Cortex of kidney (tissue), 1 donor: ENCODE data around the gene CCRL2.
"Not testable (repeated sequence)": the region's sequence is repeated elsewhere in the genome, so short reads cannot be mapped to it uniquely, and the experiment has no call there.

Experiments used
- DNase-seq: peaks from one replicate; lab custom pipeline; 2025; lab: John Stamatoyannopoulos, UW

The CCRL2 gene

GRCh38 chr3:46429250-46429649 is 22.2 kb downstream of the CCRL2 start:
- DNase-seq = no peak

GRCh38 chr3:46429671-46430070 is 22.6 kb downstream of the CCRL2 start:
- no peak for DNase-seq

DNA sequence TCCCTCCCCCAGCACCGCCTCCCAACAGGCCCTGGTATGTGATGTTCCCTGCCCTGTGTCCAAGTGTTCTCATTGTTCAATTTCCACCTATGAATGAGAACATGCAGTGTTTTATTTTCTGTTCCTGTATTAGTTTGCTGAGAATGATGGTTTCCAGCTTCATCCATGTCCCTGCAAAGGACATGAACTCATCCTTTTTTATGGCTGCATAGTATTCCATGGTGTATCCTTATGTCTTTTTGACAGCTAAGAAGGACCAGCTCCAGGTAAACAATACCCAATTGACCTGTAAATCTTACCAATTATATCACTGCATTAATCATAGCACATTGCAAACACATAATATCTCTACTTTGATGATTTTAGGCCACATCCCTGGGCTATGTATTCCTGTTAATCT is 23.8 kb downstream of the CCRL2 start:
- not testable (repeated sequence) for DNase-seq

GRCh38 chr3:46431905-46432304 is 24.8 kb downstream of the CCRL2 start:
- DNase-seq = not testable (repeated sequence)

DNA sequence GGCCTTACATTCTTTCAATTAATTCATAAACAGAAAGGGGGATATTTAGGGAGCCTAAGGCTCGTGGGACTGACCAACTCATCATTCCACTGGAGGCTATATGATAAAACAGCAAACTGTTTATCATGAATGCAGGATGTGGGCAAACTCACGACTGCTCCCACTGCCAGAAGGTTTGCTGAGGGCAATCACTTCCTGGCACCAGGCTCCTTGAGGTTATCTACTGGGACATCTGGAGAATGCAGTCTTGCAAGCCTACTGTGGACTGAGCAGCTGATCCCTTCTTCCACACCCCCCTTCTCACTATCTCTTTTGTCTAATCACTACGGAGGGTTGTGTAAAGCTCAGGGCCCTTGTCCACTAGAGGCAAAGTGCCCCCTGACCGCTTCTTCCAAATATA is 26.1 kb downstream of the CCRL2 start:
- not testable (repeated sequence) for DNase-seq

- DNase-seq = no peak
Observed at GRCh38 chr3:46433841-46434240, 26.8 kb downstream of the CCRL2 start.

DNA sequence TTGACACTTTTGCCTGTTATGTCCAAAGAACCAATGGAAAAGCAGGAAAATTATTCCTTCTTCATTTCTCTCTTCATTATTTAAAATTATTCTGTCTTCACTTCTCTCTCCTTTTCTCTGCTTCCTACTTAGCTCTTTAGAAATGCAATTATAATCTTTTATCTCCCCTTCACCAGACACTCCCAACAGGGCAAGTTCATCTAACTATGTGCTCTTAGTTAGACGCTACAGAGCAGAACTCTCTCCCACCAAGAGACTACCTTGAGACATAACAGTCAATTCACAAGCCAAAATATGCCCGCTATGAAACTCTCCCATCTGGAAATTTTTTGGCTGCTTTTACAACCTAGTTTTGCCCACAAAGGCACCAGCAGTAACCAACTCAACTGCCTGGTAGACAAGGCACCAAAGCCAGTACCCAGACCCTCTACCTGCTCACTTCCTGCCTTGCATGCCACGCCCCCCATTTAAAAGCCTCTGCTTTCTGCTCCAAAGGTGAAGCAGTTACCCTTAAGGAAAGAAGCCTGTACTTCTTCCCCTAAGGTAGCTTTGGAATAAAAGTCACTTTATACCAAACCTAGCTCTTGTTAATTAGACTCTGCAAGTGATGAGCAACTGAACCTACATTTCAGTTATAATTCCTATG is 28.1 kb downstream of the CCRL2 start:
- DNase-seq = no peak

- no peak for DNase-seq
Observed at GRCh38 chr3:46438831-46439230, 31.8 kb downstream of the CCRL2 start.

- DNase-seq = no peak
Observed at GRCh38 chr3:46440531-46441294, 33.7 kb downstream of the CCRL2 start.

DNA sequence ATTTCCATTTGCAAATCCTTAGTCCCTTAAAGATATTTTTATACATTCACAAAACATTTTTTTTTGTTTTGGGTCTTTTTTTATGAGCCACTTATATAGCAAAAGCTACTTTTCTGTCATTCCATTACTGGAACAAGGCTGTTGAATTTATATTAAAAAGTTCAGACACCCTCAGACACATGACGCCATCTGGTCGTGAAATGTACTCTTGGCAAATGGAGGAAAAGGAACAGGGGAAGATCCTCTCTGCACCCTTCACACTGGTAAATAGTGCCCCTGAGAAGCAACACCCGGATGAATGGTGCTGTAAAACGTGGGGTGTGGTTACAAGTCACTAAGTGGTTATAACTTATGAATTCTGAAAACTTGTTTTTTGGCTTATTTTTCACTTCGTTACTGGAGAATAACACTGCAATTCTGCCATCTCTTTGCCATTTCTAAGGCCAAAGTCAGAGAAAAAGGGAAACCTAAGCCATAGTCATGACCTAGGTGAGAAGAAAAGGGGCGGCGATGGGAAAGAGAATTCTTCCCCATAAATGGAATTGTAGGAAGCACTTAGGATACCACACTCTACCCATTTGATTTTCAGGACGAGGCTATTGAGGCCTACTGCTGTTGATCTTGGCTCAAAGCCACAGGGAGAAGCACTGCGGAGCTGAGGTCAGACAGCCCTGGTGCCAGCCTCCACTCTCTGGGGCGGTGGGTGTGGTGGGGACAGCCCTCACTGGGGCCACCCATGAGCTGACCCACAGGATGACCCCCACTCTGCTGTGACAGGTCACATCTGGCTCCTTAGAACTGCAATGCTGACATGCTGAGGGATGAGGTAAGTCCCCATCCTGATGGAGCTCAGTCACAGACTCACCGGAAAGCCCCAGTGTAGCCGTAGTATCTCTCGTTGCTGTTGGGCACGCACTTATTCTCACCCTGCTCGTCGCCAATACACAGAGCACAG is 35.8 kb downstream of the CCRL2 start:
- DNase-seq = no peak

GRCh38 chr3:46447228-46447985 is 40.3 kb downstream of the CCRL2 start:
- no peak for DNase-seq

- DNase-seq = no peak
Observed at GRCh38 chr3:46448721-46449120, 41.7 kb downstream of the CCRL2 start.

- DNase-seq = no peak
Observed at GRCh38 chr3:46449755-46450552, 42.9 kb downstream of the CCRL2 start.

DNA sequence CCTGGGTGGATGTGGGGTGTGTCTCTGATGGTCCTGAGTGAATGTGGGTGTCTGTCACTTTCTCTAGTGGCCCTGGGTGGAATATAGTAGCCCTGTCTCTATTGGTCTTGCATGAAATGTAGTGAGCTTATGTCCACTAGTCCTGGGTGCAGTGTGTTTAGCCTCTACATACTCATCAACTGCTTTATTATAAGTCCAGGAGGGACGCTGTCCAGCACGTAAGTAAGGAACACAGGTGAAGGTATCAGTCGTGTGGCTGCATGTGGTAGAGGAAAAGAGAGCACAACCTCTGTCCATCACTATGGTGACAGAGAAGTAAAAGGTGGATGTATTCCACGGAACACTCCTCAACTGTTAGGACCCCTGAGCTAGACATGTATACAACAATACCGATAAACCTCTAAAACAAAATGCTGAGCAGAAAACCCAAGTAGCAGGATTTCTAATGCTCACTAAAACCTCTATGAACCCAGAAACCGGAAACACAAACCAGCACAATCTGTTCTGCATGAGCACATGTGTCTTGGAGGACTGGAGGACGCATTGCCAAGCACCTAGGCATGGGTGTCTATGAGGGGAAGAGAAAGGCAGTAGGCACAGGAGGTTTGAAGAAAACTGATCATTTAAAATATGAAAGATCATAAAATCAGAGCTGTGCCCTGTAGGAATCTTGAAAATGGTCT is 46.6 kb downstream of the CCRL2 start:
- DNase-seq = no peak

DNA sequence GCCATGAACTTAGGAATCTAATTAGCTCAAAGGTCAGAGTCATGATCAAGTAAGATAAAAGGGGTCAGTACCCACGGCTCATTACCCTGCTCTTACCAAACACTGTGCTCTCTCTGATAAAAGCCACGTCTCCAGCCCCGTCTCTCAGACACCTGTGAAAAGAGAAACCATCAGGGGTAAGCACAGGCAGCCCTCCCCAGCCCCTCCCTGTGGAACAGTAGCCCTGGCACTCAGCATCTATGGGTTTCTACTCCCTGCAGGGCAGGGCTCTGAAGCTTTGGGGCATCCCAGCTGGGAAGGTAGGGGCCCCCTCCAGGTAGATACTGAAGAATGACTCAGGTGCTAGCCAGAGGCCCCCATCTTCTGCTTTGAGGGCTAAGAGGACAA is 47.1 kb downstream of the CCRL2 start:
- no peak for DNase-seq

DNA sequence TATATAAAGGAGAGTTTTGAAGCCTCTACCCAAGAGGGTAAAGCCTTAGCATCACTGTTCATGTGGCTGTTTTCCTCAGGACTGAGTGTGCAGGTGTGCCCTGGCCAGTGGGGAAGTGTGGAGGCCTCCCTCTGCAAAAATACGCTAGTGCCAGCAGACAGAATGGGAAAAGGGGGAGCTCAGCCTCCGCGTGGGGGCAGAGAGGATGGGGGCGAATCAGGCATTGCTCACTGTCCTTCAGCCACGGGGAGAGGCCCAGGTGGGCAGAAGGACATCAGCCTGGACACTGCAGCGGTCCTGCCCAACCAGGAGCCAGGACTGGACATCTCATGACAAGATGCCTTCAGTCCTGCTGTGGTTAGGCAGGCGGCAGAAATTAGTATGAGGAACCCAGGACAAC is 47.5 kb downstream of the CCRL2 start:
- DNase-seq = no peak

- DNase-seq = no peak
Observed at GRCh38 chr3:46455231-46456115, 48.4 kb downstream of the CCRL2 start.

DNA sequence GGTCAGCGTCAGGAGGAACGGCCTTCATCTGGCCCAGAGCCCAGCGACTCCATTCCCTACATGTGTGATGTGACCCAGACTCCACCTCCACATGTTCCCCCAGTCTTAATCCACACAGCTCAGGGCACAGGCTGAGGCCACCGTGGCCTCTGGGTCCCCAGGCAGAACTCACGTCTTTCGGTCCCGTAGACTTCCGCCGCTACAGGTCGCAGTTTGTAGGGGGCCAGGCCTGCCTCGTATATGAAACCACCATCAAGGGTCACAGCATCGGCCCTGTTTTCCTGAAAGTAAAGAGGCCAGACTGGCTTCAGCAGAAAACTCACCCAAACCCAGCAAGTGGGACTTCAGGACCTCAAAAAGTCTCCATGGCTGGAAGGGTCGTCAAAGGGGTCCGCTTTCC is 49.1 kb downstream of the CCRL2 start:
- DNase-seq = no peak
